GM21381 (cell line): ENCODE measurements around the gene MAGI3.
"Not testable (repeated sequence)": the region's sequence is repeated elsewhere in the genome, so short reads cannot be mapped to it uniquely, and the experiment has no call there.

Experiments
- ATAC-seq: cut with Tn5 transposase; IDR thresholded peaks from one replicate; pipeline ENCODE4 v1.9.1; 2021; ENCODE audit warnings: mild to moderate bottlenecking, moderate library complexity; ENCODE audit not compliant: unreplicated experiment

Gene MAGI3

DNA sequence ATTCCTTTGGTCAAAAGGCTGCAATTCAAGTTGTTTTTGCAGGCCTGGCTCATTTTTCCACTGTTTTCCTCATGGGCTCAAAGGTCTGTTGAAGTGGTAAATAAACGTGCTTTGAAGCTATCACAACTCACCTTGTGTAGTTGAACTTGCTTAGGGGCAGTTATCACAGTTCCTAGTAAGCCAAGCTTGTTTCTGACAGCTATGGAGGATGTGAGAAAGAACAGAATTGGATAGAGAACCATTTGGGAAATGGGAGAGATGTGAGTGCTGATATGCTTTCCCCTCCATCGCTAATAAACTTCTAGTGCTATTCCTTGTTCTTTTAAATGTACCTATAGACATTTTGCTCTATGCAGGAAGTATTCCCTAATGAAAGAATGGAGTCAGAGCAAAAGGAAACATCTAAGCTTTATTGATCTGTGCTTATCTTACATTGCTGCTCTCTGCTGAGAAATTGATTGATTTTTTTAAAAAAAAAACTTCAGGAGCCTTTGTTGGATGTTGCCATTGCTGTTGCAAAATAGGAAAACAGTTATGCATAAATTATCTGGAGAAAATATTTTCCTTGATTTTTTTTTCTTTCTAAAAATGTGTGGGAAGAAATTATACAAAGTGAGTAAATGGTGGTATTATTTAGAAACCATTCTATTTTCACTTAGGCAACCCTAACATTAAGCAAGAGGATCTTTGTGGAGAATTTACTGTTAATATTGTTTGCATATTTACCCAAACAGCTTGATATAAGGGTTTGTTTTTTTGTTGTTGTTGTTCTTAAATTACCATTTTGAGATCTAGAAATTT, 118.2 kb downstream of the MAGI3 start:
- no peak for ATAC-seq

DNA sequence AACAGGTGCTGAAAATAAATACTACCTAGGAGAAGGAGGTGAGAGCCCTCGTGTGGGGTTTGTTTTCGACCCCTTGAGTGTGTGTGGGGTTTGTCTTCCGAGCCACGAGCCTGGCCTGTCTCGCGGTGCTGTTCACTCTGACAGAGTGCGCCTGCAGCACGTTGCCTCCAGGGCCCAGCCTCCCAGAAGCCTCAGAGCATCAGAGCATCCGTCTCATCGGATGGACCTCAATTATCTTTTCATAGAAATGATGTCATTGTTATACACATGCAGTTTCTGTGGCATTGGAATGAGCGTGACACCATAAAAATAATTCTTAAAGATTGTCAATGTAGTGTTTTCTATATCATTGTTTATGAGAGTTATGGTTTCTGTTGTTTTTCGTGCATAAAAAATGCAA, 119.5 kb downstream of the MAGI3 start:
- ATAC-seq, result not testable (repeated sequence)

GRCh38 chr1:113511269-113511668, 121.0 kb downstream of the MAGI3 start:
- no peak for ATAC-seq

GRCh38 chr1:113515498-113515897, 125.2 kb downstream of the MAGI3 start:
- ATAC-seq, result no peak

GRCh38 chr1:113517346-113517745, 127.0 kb downstream of the MAGI3 start:
- no peak for ATAC-seq

DNA sequence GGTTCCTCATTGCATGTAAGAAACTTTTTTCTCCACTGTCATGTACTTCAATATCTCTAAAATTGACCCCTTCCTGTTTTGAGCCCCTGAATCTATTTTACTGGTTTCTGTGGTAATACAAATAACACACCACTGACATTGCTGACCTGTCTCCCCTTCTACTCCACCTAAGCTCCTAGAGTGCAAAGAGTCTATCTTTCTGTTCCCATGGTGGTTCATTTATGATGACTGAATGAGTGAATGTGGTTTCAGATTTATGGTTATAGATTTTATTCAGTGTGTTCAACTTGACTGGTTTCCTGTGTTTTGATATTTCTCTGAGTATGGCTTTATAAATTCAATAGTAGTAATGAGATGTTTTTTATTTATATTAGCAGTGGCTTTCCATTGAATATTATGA, 127.7 kb downstream of the MAGI3 start:
- ATAC-seq, result no peak

GRCh38 chr1:113519556-113519955, 129.2 kb downstream of the MAGI3 start:
- ATAC-seq, result no peak

DNA sequence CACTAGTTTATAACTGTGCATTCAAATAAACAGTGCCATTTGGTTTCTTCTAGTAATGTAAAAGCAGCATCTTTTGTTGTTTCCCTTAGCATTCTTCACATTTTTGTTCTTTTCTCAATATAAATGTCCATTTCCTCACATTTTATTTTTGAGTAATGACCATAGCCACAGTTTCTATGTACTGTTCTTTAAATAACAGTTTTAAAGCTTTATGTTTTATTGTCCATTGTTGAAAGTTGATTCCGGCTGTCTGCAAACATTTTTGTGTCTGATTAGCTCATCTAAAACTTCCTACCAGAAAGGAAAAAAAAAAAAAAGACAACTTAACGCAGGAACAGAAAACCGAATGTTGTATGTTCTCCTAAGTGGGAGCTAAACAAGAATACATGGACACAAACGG, 139.7 kb downstream of the MAGI3 start:
- ATAC-seq, result no peak

DNA sequence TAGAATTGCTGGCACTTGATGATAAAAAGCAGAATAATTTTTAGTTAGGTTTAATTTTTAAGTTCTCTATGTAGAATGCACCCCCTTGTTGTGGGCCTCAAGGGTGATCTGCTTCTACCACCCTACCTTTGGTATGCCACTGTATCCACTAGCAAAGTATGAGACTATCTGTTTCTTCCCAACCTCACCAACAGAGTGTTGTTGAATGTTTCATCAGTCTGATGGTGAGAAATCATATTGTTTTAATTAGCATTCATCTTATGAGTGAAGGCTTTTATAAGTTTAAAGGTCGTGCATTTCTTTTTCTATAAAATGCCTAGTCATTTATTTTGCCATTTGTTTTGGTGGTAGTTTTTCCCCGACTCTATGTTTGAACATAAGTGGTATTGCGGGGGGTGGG, 141.0 kb downstream of the MAGI3 start:
- no peak for ATAC-seq

DNA sequence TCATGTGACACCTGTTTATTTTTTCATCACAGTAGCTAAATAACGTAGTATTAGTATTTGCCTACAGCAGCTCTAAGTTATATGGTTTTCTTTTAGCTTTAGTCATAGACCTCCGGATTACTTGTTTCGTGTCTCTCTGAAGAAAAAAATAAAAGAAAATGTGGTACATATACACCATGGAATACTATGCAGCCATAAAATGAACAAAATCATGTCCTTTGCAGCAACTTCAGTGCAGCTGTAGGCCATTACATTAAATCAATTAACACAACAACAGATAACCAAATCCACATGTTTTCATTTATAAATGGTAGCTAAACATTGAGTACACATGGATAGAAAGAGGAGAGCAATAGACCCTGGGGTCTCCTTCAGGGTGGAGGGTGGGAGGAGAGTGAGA, 142.7 kb downstream of the MAGI3 start:
- ATAC-seq, result no peak

DNA sequence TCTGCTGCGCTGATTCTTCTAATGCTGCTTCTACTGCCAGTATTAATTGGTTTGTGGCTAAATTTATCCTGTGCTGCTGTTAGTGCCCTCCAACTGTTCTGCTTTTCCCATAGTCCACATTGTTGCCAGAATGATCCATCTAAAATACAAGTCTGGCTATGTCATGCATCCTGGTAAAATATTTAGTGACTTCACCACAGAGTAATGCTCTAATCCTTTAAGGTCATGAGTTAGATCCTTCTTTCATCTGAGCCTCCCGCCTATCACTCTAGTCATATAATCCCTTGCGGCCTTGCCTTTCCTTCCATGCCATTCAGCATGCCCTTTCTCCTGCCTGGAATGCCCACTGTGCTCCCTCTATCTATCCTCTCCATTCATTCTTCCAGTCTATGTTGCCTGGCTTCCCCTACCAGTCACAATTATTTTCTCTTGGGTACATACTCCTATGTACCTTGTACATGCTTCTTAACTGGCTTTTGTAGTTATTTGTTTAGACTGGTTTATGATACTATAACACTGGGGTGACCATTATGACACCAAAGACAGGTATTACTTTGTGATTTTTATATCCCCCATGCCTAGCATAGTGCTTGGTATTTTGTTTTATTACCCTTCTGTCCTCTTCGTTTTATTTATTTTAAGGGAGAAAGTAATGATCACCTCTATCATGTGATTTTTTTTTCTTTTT, 144.0 kb downstream of the MAGI3 start:
- no peak for ATAC-seq

GRCh38 chr1:113534875-113535274, 144.6 kb downstream of the MAGI3 start:
- ATAC-seq, result no peak

DNA sequence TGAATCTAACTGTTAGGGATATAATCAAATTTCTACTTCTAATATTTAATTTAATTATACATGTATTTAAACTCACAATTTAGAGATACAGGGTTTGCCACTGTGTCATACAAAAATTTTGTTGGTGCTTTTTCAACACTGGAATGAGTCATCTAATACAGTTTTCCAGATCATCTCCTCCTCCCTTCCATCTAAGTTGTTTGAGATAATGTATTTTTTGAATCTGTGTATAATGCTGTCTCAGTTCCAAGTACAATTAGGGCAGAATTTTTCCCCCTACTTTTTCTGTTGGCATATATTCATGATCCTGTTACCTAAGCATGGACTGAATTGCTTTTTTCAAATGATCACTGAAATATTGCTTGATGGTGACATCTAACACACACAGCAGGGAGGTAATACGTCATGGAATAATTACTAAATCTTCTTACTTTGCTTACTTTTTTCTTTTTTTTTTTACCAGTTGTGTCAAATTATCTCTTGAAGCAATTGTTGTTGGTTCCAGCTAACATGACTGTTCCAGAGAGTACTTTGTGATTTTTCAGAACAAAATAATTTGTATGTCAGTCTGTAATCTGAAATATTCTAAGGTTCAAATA, 146.0 kb downstream of the MAGI3 start:
- ATAC-seq, result no peak

GRCh38 chr1:113538225-113538624, 147.9 kb downstream of the MAGI3 start:
- ATAC-seq, result no peak

DNA sequence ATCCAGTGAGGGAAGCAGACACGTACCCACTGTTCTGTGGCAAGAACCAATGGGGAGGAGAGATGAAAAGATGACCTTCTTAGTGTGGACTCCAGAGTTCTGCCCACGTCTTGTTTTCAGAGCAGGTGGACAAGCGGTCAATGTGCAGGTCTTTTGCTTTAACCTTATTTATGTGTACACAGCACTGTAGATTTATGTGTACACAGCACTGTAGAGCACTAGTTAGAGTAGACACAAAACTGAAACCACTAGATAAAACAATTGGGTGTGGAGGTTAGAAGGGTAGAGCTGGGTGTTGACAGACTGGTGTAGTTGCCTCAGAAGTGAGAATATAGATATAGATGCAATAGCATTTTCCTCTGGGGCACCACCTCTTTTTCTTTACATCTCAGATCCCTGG, 150.0 kb downstream of the MAGI3 start:
- ATAC-seq, result no peak

DNA sequence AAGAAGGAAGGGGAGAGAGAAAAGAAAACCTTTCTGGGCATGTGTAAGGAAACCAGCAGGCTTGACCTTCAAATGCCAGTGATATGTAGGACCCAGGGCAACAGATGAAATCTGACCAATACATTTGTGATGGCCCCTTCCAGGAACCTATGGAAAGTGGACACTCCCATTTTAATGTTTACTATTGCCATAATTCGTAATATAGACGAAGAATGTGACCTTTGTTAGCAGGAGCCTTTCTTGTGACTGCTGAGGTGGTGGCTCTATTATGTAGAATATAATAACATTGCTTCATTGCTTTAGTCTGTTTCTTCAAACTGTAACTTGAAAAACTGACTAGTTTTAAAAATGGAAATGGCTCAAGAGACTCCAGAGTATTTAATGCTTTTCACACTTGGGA, 150.8 kb downstream of the MAGI3 start:
- ATAC-seq, result no peak

- ATAC-seq, result no peak
Observed at GRCh38 chr1:113542221-113542701, 151.9 kb downstream of the MAGI3 start.

DNA sequence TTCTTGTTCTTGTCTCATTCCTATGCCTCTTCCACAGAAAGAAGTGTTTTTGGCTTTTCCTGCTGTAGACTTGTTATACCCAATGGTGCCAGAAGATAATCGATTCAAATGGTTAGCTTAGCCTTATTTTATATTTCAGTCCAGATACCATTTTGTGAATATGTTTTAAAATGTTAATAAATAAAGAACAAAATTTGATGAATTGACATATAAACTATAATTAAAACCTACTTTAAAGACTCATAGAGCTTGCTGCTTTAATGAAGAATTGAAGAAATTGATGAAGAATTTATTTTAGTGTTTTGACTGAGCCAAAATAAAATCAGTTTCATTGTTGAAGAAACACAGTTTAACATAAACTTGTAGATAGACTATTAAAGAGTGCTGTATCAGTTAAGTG, 152.8 kb downstream of the MAGI3 start:
- no peak for ATAC-seq

DNA sequence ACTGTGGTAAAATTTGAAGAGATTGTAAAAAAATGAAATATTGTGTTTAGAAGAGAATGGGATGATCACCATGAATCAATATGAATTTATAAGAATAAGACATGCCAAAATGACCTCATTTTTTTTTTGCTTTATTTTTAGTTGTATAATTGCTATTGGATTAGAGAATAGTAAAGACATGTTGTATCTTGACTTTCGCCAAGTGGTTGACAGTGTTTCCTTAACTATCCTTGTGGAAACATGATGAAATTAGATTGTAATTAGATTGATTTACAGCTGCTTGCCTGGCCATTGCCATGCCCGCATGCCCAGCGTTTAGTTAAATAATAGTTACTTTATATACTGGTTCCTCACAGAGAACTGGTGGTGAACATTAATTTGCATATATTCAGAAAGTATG, 154.9 kb downstream of the MAGI3 start:
- ATAC-seq, result no peak

DNA sequence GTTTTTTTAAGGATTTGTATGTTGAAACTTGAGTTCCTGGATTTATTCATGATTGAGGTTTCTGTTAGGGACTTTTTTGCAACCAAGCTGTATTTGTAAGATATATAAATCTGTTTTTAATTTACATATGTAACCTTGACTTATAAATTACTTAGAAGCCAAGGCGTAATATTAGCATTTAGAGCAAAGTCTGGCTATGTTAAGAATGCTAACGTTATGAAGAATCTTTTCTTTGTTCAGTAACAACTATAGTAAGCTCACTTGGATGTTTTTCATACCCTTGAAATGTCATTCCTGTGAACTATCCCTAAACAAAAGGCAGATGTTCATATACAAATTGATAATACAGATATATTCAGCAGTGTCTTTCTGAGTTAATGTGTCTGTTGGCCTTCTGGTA, 155.3 kb downstream of the MAGI3 start:
- no peak for ATAC-seq

DNA sequence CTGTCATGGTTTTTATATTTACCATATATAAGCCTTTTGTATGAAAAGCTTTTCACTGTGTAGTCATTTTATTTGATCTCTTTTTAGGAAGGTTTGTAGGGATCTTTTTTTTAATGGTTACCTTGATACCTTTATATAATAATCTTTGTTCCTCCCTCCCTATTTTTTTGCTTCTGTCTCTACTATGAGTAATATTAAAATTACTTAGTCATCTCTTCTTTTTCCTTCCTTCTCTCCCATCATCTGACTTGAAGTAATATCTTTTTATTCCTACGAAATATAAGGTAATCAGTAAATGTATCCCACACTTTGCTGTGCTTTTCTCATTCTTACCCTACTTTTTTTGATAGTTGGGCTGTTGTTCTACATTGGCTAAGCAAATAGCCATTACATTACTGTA, 161.4 kb downstream of the MAGI3 start:
- no peak for ATAC-seq

- ATAC-seq, result no peak
Observed at GRCh38 chr1:113552244-113552643, 161.9 kb downstream of the MAGI3 start.
